Neutrophil (primary cell): Measurements from ENCODE around the gene EFNA5.

ENCODE experiments used
- H3K27ac ChIP-seq: fragments of 200-600 bp; sonication (generic); 2 replicates; pipeline ENCODE4 v1.5.1; 2016; ENCODE audit warnings: mild to moderate bottlenecking, moderate library complexity
- H3K27me3 ChIP-seq: fragments of 200-600 bp; sonication (generic); 2 replicates; pipeline ENCODE4 v1.6.0; 2016; ENCODE audit warnings: mild to moderate bottlenecking
- H3K36me3 ChIP-seq: fragments of 200-600 bp; sonication (generic); 2 replicates; pipeline ENCODE4 v1.5.1; 2017
- H3K4me1 ChIP-seq, 2 experiments: fragments of 200-600 bp in 1 of 2; sonication (generic) in 1 of 2; 1 replicate in 1 of 2; 2 replicates in 1 of 2; pipeline versions ENCODE4 v1.5.1 to v1.6.1; 2013 to 2016; ENCODE audit warnings: low read depth in 1 of 2, low read length in 1 of 2, mild to moderate bottlenecking in 1 of 2, moderate library complexity in 1 of 2; ENCODE audit not compliant: control insufficient read depth in 1 of 2, insufficient read depth in 1 of 2
- H3K4me3 ChIP-seq, 2 experiments: fragments of 200-600 bp in 1 of 2; sonication (generic) in 1 of 2; 1 replicate in 1 of 2; 2 replicates in 1 of 2; pipeline ENCODE4 v1.5.1; 2013 to 2016; ENCODE audit warnings: low read depth in 1 of 2, low read length in 1 of 2, mild to moderate bottlenecking in 1 of 2, moderate library complexity in 1 of 2
- H3K9me3 ChIP-seq: fragments of 200-600 bp; sonication (generic); 2 replicates; pipeline ENCODE4 v1.5.1; 2016
- TF ChIP-seq, protein P1 (sequence below): fragments of 200-600 bp; sonication (generic); IDR thresholded peaks from 2 replicates; pipeline ENCODE4 v1.5.1; 2016; ENCODE audit warnings: antibody characterized with exemption

Gene EFNA5

DNA sequence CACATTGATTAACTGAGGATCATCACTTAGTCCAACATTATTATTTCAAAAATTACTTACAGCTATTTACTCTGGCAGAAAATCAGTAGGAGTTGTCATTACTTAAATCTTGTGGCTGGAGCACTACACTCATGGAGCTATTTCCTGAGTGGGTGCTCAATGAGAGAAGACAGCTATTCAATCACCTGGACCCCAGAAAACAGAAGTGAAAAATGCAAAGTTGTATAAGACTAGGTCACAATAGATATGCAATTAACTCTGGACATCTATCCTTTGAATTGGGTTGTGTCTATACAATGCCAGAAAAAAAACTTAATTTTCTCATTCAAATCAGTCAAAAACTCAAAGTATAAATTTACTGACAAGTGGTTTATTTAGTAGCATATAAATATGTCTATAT lies 340.9 kb downstream of the EFNA5 start:
- H3K9me3 ChIP-seq: no peaks in the 10 kb centered on the region
- no peaks in the 10 kb centered on the region for H3K4me1 ChIP-seq
- no peak overlapping the region for H3K4me3 ChIP-seq
- TF ChIP-seq, protein P1, sequence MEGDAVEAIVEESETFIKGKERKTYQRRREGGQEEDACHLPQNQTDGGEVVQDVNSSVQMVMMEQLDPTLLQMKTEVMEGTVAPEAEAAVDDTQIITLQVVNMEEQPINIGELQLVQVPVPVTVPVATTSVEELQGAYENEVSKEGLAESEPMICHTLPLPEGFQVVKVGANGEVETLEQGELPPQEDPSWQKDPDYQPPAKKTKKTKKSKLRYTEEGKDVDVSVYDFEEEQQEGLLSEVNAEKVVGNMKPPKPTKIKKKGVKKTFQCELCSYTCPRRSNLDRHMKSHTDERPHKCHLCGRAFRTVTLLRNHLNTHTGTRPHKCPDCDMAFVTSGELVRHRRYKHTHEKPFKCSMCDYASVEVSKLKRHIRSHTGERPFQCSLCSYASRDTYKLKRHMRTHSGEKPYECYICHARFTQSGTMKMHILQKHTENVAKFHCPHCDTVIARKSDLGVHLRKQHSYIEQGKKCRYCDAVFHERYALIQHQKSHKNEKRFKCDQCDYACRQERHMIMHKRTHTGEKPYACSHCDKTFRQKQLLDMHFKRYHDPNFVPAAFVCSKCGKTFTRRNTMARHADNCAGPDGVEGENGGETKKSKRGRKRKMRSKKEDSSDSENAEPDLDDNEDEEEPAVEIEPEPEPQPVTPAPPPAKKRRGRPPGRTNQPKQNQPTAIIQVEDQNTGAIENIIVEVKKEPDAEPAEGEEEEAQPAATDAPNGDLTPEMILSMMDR: no peak
- no peaks in the 10 kb centered on the region for H3K27me3 ChIP-seq
- H3K36me3 ChIP-seq: no peaks in the 10 kb centered on the region
- no peak overlapping the region for H3K27ac ChIP-seq
